ENCODE results near the gene METRNL.

METRNL gene

DNA sequence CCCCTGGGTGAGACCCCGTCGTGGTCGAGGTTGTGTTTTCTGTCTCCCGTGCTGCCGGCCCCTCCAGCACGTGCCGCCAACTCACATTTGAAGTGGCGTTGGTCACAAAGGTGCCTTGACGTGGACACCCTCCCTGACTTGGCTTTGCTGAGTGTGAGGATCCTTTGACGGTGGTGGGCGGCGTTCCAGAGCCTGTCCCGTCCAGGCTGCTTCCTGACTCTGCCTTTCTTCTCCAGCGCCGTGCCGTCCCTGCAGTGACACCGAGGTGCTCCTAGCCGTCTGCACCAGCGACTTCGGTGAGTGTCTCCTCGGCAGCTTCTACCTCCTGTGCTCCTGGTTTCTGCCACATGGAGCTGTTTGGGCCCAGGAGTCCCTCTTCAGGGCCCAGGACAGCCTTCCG is 13.5 kb downstream of the METRNL start:
- DNase-seq = no peak

DNA sequence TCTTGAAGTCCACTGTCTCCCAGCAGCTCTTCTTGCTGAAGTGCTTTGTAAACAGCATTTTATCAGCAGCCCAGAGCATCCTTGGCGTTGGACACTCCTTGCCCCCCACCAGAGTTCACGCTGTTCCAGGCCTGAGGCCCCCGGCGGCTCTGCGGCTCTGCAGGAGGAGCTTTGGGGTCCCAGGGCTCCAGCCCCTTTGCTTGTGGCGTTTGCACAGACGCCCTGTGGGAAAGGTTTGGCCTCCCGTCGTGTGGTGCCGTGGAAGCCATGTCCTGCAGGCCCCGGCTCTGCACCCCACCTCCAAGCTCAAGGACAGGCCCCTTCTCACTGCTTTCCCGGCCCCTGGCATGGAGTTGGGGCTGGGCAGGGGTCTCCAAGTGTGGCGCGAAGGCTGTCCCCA is 14.1 kb downstream of the METRNL start:
- no peak for DNase-seq

DNA sequence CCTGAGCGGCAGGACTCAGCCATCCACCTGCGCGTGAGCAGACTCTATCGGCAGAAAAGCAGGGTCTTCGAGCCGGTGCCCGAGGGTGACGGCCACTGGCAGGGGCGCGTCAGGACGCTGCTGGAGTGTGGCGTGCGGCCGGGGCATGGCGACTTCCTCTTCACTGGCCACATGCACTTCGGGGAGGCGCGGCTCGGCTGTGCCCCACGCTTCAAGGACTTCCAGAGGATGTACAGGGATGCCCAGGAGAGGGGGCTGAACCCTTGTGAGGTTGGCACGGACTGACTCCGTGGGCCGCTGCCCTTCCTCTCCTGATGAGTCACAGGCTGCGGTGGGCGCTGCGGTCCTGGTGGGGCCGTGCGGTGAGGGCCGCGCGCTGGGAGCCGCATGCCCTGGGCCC is 14.9 kb downstream of the METRNL start:
- no peak for DNase-seq

DNA sequence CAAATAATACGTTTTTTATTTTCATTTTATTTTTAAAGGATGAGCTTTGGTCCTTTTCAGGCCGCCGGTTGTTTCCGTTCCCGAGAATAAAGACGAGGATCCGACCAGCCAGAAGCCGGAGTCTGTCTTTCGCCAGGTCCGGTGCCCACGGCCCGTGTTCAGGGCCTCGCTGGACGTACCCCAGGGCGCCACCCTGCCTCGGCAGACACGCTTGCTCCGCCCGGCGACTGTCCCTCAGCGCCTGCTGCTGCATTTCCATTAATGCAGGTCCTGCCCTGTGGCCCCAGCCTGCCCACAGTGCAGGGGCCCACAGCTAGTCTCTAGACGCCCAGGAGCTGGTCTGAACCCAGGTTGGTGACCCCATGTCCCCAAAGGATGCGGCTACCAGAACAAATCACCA is 15.6 kb downstream of the METRNL start:
- no peak for DNase-seq

DNA sequence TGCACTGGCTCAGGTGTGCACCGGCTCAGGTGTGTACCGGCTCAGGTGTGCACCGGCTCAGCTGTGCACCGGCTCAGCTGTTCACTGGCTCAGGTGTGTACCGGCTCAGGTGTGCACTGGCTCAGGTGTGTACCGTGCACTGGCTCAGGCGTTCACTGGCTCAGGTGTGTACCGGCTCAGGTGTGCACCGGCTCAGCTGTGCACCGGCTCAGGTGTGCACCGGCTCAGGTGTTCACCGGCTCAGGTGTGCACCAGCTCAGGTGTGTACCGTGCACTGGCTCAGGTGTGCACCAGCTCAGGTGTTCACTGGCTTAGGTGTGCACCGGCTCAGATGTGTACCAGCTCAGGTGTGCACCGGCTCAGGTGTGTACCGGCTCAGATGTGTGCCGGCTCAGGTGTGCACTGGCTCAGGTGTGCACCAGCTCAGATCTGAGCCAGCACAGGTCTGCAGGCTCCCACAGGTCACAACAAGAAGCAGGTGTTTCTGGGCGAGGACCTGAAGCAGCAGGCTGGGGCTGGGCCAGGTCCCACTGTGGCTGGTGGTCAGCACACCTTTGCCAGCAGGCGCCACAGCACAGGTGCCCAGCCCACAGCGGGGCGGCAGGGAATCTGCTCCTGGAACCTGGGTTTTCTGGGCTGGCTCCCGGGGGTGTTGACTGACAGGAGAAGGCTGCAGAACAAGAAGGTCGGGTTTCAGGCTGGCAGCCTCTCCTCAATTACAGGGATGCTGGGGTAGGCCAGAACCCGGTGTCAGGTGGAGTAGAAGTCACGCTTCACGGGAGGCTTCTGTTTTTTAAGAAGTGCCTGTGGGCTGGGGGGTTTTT is 17.2 kb downstream of the METRNL start:
- DNase-seq = no peak

DNA sequence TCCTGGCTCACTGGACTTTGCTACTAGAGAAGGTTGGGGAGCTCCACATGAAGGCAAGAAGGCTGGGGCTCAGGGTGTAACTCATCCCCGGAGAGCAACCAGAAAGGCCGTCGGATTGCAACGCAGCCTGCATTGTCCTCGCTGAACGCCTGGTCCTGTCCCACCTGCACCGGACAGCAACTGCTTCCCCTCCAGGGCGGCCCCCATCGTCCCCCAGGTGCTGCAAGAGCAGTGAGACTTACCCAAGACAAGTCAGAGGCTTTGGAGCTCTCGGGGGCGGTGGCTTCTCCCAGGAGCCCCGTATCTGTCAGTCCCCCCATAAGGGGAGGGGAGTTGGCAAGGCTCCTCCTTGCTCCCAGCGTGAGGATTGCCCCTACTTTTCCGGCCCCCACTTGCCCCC is 18.4 kb downstream of the METRNL start:
- DNase-seq = no peak

DNA sequence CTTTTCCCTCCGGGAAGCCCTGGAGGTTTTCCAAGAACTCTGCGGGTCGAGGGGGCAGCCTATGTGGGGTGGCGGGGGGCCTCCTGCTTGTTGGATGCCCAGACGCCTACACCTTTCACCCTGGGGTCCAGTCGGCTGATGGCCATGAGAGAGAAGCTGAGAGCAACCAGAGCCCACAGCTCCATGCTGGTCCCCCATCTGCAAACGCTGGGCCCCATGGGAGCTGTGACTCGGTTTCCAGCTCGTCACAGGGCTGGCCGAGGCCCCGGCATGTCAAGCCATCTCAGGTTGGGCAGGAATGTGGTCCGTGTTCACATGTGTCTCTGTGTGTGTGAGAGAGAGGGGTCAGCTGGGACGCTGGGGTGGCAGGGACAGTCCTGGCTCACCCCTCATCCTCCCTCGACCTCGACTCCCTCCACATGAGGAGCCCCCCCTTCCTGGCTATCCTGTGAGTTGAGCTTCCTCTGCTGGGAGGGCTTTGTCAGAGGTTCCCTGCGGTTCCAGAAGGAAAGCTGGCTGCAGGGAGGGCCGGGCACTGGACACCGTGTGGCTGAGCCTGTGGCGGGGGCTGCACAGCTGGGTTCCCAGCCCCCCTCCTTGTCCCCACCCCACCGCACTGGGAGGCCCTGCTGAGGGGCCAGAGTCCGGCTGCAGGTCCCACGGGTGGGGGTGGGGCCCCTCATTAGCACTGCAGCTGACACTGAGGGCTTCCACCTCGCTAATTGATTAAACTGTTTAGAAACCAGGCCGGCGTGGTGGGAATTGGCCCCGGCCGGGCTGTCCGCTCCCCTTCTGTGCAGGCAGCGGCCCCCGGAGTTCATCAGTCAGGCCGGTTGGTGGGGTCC is 19.1 kb downstream of the METRNL start:
- no peak for DNase-seq

DNA sequence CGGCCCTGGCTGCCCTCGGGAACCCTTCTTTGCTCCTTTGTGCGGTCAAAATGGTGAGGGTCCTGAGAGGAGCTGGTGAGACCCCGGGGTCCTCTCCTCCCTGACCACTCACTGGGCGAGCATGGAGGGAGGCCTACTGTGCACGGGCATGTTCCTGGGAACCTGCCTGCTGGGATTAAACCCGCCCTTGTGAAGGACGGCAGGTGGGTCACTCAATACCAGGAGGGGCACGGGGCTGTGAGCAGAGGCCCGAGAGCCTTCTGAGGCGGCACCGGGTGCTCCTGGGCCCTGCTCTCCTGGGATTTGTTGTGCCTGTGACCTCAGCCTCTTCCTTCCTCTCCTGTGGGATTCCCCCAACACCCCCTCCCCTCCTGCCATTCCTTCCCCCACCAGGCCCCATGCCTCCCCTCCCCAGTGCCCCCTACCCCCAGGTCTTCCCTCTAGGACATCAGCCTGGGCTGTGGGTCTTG is 19.7 kb downstream of the METRNL start:
- DNase-seq = no peak

DNA sequence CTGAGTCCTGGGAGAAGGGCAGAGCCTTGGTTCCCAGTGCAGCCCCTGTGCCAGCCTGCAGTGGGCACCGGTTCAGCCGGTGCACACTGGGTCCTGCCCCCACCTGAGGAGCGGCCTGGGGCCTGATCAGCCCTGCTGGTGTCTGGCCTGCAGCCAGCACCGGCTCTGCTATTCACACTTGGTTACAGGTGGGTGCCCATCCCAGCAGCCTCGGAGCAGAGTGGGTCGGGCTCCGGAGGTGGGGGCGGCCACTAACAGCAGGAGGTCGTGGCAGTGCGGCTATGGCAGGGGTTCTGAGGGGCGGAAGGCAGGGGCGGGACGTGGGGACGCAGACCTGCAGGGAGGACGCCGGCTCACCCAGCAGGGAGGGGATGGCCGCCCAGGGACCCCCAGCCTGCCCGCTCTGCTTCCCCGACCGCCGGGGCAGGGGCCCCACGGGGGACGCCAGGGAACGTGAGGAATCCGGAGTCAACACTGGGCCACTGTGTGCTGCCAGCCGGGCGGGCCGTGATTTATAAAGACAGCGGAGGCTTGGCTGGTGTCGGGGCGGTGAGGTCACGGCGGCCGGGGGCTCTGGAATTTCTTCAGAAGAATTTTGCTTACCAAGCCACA is 20.3 kb downstream of the METRNL start:
- DNase-seq = no peak

DNA sequence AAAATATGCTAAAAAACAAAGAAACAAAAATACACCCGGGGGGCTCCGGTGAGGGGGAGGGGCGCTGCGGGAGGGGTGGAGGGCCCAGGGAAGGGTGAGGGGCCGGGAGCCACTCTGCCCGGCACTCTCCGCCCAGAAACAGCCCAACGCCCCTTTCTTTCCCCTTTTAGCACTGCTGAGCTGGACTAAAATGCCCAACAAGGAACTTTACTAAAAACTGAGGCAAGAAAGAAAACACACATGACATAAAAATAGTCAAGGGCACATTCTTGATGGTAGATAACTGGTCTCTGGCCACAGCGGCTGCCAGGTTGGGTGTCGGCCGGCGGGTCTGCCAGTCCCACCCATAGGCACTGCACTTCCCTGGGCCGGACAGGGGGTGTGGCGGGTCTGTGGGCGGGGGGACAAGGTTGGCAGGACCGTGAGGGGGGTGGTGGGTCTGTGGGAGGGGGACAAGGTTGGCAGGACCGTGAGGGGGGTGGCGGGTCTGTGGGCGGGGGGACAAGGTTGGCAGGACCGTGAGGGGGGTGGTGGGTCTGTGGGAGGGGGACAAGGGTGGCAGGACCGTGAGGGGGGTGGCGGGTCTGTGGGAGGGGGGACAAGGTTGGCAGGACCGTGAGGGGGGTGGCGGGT is 20.9 kb downstream of the METRNL start:
- DNase-seq = no peak

DNA sequence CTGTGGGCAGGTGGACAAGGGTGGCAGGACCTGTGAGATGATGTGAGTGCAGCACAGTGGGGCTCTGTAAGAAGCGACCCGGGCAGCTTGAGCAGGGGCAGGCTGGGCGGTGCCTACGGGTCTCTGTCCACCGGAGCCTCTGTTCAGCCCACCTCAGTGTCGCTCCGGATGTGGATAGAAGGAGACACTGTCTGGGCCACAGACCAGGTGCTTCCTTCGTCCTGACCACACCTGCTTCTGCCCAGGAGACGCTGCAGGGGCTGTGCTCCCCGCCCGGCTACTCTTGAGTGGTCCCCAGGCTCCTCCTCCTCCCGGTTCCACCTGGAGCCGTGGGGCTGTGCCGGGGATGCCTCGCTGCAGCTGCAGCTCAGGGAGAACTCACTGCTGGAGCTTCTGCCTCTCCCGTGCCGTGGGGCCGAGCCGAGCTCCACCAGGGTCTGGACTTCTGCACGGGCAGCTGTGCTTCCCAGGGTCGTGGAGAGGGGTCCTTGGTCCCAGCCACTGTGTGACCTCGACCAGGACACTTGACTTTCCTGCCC is 21.5 kb downstream of the METRNL start:
- DNase-seq = no peak

DNA sequence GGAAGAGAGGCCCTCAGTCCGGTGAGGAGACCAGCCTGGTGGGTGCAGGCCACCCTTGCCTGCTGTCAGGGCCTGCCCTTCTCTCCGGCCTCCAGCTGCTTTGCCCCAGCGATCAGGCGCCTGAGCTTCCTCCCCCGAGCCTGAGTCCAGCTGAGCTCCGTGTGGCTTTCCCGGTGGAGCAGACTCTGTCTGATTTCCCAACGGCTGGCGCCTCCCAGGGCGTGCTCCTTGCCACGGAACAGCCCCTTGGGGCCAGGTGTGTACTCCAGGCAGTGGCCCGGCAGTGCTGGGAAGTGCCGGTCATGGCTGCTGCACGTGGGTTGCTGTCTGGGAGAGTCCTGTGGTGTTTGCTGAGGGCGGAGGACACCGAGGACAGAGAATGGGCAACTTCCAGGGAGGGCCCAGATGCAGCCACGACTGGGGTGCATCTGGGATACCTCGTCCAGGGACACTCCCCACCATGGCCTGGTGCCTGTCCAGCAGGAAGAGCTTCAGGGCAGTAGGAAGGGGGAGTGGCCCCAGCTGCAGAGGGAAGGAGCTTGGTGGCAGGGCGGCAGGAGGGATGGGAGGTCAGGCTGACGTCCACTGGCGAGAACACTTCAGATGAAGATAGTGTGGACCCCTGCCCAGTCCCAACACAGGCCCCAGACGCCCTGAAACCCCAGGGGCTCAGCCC is 22.5 kb downstream of the METRNL start:
- DNase-seq = no peak

DNA sequence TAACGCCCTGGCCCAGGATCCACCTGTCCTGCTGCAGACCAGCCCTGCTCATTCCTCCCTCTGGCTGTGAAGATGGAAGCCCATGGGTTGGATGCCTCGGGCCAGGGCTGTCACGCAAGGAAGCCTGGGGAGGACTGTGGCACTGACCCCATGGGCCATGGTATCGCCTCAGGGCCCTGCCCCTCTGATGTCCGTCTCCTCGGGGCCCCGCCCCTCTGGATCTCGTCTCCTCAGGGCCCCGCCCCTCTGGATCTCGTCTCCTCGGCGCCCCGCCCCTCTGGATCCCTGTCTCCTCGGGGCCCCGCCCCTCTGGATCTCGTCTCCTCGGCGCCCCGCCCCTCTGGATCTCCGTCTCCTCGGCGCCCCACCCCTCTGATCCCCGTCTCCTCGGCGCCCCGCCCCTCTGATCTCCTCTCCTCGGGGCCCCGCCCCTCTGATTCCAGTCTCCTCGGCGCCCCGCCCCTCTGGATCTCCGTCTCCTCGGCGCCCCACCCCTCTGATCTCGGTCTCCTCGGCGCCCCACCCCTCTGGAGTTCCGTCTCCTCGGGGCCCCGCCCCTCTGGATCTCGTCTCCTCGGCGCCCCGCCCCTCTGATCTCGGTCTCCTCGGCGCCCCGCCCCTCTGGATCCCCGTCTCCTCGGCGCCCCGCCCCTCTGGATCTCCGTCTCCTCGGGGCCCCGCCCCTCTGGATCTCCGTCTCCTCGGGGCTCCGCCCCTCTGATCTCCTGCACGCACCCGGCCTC is 24.0 kb downstream of the METRNL start:
- DNase-seq = no peak

DNA sequence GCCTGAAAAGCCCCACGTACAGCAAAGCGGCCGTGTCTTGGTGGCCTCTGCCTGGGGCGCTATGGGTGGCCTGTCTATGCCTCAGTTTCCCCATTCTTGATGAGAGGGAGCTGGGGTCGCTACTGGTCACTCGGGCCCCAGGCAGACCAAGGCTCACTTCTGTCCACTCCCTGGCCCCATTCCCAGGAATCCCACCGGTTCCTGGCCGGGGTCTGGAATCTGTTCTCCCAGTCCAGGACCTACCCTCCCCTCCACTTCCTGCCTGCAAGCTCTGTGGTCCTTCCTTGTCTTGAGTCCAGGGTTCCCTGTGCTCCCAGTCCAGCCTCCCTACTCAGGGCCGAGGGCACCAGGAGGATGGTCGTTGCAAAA is 24.5 kb downstream of the METRNL start:
- no peak for DNase-seq

DNA sequence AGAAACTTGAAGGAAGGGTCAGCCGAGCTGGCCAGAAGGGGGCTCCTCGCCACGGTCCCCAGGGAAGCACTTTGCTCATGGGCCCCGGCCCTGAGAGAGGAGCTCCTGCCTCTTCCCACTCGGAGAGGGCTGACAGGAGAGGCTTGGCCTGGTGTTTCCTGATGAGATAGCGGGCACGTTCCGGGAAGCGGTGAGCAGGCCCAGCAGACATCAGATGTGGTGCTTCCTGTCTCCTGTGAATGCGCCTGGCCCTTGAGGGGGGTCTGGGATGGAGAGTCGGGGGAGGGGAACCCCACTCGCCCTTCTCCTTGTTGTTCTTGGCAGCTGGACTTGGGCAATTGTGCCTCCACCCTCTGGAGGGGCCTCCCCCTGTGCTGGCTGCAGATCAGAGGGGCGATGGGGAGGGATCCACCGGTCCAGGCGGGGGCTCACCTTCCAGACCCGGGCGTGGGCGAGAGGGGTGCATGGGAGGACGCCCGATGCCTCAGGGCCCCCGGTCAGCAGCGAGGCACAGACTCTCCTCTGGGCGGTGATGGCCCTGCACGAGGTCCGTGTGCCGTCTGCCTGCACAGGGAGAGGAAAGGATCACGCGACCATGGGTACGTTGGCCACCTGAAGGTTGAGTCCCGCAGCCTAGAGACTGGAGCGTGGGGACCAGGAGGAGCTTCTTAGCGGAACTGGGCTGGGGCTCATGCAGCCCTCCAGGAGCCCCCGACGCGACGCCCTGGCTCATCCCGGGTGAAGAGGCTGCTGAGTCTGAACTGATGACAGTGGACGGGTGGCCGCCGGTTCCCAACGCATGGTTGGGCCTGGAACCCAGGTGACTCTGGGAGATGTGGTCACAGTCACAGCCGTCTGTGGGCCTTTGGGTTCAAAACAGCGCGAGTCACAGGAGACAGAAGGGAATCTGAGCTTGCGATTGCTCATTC is 25.4 kb downstream of the METRNL start:
- no peak for DNase-seq

DNA sequence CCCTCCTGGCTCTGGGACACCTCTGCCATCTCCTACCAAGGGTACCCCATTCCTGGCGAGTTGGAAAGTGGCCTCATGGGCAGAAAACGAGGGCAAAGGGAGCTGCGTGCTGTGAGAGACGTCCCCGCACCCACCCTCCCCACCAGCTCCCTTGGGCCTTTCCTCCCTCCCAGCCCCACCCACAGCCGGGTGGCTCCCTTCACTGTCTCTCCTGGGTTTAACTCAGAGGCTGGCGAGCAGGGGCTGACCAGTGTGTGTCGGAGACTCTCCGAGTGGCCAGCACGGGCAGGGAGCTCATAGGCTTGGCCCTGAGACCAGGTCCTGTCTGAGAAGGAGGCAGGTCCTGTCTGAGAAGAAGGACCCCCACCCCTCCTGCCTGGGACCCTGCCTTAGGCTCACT is 26.1 kb downstream of the METRNL start:
- no peak for DNase-seq

DNA sequence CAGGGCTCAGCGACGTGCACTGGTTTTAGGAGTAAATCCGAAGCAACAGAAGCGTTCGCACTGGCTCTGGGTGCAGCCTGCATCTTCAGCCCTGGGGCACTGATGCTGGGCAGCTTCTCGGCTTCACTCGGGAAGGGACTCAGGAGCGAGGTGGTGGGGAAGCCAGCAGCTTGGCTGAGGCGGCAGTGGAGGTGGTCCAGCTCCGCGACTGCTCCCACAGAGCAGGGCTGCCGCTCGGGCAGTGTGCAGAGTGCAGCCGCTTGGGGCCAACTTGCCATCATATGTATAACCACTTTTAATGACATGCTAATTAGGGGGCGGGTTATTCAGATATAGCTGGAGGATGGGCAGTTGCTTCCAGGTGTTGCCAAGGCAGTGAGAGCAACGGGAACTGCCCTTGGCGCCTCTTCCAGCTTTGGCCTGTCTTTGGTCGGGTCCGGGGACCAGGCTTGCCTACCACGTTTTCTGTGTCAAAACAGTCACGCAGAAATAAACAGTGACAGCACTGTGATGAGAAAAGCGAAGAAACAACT is 26.7 kb downstream of the METRNL start:
- DNase-seq = no peak

DNA sequence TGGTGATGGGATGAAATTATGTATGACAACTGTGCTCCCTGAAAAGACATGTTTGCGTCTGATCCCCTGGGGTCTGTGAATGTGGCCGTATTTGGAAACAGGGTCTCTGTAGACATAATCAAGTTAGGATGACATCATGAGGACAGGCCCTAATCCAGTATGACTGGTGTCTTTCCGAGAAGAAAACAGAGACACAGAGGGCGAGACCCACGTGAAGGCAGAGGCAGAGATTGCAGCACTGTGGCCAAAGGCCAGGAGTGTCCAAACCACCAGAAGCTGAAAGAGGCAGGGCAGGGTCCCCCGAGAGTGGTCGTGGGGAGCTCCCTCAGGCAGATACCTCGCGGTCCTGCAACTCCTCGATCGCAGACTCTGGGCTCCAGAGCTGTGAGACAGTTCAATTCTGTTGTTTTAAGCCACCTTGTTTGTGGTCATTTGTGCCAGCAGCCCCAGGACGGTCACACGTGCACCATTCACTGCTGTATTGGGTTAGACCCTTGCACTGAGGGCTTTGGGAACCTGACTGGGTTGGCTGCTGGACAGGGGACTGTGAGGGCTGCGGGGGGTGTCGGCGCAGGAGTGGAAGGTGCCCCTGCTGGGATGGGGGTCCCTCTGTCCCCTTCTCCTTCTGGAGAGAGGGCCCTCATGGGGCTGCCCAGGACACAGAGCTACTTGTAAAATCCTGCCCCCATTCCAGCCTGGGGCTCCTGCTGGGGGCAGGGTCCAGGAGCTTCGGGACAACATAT is 27.7 kb downstream of the METRNL start:
- DNase-seq = no peak

DNA sequence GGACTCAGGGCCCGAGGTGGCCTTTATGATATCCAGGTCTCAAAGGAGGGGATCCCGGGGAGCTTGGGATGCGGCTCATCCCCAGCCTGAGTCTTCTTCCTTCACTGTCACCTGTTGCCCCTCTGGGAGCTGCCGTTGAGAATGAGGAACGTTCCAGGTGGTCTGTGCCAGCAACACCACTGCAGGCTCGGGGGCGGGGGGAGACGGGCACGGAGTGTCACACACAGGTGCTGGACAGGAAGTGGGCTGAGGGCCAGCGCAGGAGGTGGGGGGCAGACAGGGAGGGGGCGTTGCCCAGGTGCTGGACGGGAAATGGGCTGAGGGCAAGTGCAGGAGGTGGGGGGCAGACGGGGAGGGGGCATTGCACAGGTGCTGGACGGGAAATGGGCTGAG is 28.2 kb downstream of the METRNL start:
- no peak for DNase-seq

All from CD4-positive, alpha-beta T cell treated with Interleukin-17A for 4 hours (primary cell).